Gastrocnemius medialis (tissue), 4 donors: ENCODE data around the gene KAZN. TPM values are rescaled to one million over a fixed set of nuclear protein-coding genes. Genes with fewer than 3 reads are reported as not detected.

Source experiments
- ATAC-seq, 2 donors: fragments of 150-250 bp; one replicate each; pipeline ENCODE4 v1.9.1; 2016
- DNase-seq, 2 donors: peaks; one replicate each; pipeline ENCODE4 v3.0.0-alpha.2; 2019
- H3K27ac ChIP-seq, 4 donors: fragments of 200-600 bp; sonication (generic); 1 replicate in 1 of 4; 2 replicates in 3 of 4; pipeline ENCODE4 v1.5.1; 2016 to 2018; ENCODE audit warnings: mild to moderate bottlenecking in 2 of 4, moderate library complexity in 1 of 4
- H3K27me3 ChIP-seq, 3 donors: fragments of 200-600 bp; sonication (generic) in 2 of 3; 1 replicate in 1 of 3; 2 replicates in 2 of 3; pipeline versions ENCODE4 v1.5.1 to v1.6.0; 2016 to 2019; ENCODE audit warnings: mild to moderate bottlenecking in 1 of 3, moderate library complexity in 1 of 3
- H3K36me3 ChIP-seq, 2 donors: fragments of 200-600 bp; sonication (generic) in 1 of 2; one replicate each; pipeline ENCODE4 v1.5.1; 2017 to 2018
- H3K4me1 ChIP-seq, 2 donors: fragments of 200-600 bp; sonication (generic) in 1 of 2; one replicate each; pipeline ENCODE4 v1.5.1; 2016 to 2017; ENCODE audit warnings: mild to moderate bottlenecking in 2 of 2
- H3K4me3 ChIP-seq, 4 donors: fragments of 200-600 bp; sonication (generic) in 3 of 4; 1 replicate in 1 of 4; 2 replicates in 3 of 4; pipeline ENCODE4 v1.5.1; 2016 to 2019; ENCODE audit warnings: mild to moderate bottlenecking in 2 of 4
- H3K9me3 ChIP-seq, 3 donors: fragments of 200-600 bp; sonication (generic) in 2 of 3; 1 replicate in 1 of 3; 2 replicates in 2 of 3; pipeline ENCODE4 v1.5.1; 2016 to 2019
- POLR2A ChIP-seq, 2 donors: fragments of 450-650 bp; IDR thresholded peaks; one replicate each; pipeline ENCODE4 v1.6.1; 2017; ENCODE audit warnings: antibody characterized with exemption in 2 of 2, mild to moderate bottlenecking in 2 of 2, moderate library complexity in 2 of 2
- in situ Hi-C, 4 donors: fragments of 200-750 bp; cut with MboI; loops; one replicate each; pipeline versions ENCODE4 v1.15.0 to v1.8.0; 2017; ENCODE audit warnings: low sequenced_read_pairs in 4 of 4
- intact Hi-C: fragments of 100-400 bp; cut with DNase I; formaldehyde crosslinking; loops from one replicate; pipeline ENCODE4 v1.15.1; 2023; ENCODE audit warnings: low total_unique reads
- total RNA-seq, 4 donors: library from RNA; depleted of rRNA; stranded (reverse); fragments of >200 nt; gene quantifications; one replicate each; pipeline versions ENCODE4 v1.1.0 to v1.2.3, GENCODE V29; 2016
- TF ChIP-seq, protein P1 (sequence below), 5 experiments: fragments of 450-650 bp in 3 of 5; fragments of 200-600 bp in 2 of 5; sonication (generic) in 2 of 5; IDR thresholded peaks in 4 of 5; conservative IDR thresholded peaks in 1 of 5; 1 replicate in 4 of 5; 2 replicates in 1 of 5; pipeline ENCODE4 v1.5.1; 2016 to 2019; ENCODE audit warnings: antibody characterized with exemption in 5 of 5, mild to moderate bottlenecking in 3 of 5, moderate library complexity in 3 of 5

KAZN gene
- total RNA-seq, 4 donors from 2014 or later = 0.05 to 2.2 (median 1.00) TPM

DNA sequence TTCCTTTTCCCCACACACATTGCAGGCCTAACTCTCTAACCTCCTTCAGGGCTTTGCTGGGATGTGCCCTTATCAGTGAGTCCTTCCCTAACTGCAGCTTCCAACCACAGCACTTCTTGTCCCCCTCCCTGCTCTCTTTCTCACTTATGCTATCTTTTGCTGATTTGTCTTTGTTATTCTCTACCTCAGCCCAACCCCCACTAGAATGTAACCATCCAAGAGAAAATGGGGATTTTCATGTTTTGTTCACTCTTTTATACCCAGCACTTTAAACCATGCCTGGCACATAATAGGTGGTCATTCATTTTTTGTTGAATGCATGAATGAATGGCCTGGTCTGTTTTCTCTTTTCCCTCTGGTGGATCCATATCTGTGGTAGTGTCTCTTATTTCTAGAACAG is 243.5 kb downstream of the KAZN start:
- H3K36me3 ChIP-seq = no peaks in the 10 kb centered on the region
- no peaks in the 10 kb centered on the region for H3K4me1 ChIP-seq
- in situ Hi-C loops = no loop called here
- no peak overlapping the region for H3K4me3 ChIP-seq
- ATAC-seq (no peak), DNase-seq (no peak)
- intact Hi-C loops = no loop called here
- no peak overlapping the region for H3K27ac ChIP-seq
- peaks cover 0 to 6% (median 0%) of the 10 kb centered on the region in 3 donors for H3K27me3 ChIP-seq
- no peaks in the 10 kb centered on the region for H3K9me3 ChIP-seq
- TF ChIP-seq, protein P1, sequence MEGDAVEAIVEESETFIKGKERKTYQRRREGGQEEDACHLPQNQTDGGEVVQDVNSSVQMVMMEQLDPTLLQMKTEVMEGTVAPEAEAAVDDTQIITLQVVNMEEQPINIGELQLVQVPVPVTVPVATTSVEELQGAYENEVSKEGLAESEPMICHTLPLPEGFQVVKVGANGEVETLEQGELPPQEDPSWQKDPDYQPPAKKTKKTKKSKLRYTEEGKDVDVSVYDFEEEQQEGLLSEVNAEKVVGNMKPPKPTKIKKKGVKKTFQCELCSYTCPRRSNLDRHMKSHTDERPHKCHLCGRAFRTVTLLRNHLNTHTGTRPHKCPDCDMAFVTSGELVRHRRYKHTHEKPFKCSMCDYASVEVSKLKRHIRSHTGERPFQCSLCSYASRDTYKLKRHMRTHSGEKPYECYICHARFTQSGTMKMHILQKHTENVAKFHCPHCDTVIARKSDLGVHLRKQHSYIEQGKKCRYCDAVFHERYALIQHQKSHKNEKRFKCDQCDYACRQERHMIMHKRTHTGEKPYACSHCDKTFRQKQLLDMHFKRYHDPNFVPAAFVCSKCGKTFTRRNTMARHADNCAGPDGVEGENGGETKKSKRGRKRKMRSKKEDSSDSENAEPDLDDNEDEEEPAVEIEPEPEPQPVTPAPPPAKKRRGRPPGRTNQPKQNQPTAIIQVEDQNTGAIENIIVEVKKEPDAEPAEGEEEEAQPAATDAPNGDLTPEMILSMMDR (IDR thresholded peaks at IDR 0.05 in 4 of 5, conservative IDR thresholded peaks at IDR 0.05 in 1 of 5) = no peak
- TF ChIP-seq POLR2A (IDR thresholded peaks at IDR 0.05) = no peak

DNA sequence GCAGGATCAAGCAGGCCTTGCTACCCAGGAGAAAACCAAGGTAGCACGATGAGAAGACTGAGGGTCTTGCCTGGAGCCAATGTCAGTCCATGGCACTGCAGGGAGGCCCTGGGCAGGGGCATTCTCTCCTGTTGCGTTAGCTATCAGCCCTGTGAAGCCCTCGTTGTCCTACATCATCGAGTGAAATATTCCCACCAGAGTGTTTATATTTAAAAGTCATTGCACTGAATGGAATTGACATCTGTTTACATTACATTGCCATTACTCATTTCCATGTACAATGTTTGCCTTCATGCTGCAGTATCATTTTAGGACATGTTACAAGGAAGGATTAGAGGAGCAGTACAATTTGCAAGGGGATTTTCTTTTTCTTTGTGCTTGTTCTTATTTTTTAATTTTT is 243.9 kb downstream of the KAZN start:
- Histone ChIP-seq H3K9me3 (no peaks in the 10 kb centered on the region), H3K4me1 (no peaks in the 10 kb centered on the region), H3K27me3 (peaks cover 0 to 6% (median 0%) of the 10 kb centered on the region in 3 donors), H3K27ac (no peak overlapping the region), H3K4me3 (no peak overlapping the region), H3K36me3 (no peaks in the 10 kb centered on the region)
- no peak for ATAC-seq
- no peak for DNase-seq
- no peak for TF ChIP-seq POLR2A (IDR thresholded peaks at IDR 0.05)
- TF ChIP-seq, protein P1 (IDR thresholded peaks at IDR 0.05 in 4 of 5, conservative IDR thresholded peaks at IDR 0.05 in 1 of 5) = no peak
- intact Hi-C loops (no loop called here), in situ Hi-C loops (no loop called here)

DNA sequence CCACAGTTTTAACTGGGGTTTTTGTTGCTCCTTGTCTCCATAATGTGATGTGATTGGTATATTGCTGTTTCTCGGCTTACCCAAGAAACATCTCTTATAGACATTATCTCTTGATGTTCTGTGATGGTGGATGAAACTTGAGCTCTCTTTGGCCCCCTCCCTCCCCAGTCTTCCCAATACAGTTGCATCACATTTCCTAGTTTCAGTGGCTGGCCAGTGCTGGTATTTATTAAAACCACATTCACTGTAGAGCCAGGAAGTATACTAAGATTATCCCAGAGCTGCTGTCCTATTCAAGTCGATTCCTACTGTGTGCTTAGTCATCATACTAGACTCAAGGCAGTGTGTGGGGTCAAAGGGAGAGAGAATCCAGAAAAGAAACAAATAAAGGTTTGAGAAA is 244.4 kb downstream of the KAZN start:
- in situ Hi-C loops (no loop called here), intact Hi-C loops (no loop called here)
- TF ChIP-seq, protein P1 (IDR thresholded peaks at IDR 0.05 in 4 of 5, conservative IDR thresholded peaks at IDR 0.05 in 1 of 5) = no peak
- no peak for TF ChIP-seq POLR2A (IDR thresholded peaks at IDR 0.05)
- Histone ChIP-seq H3K4me1 (no peaks in the 10 kb centered on the region), H3K9me3 (no peaks in the 10 kb centered on the region), H3K27me3 (peaks cover 0 to 6% (median 0%) of the 10 kb centered on the region in 3 donors), H3K4me3 (no peak overlapping the region), H3K36me3 (no peaks in the 10 kb centered on the region), H3K27ac (no peak overlapping the region)
- ATAC-seq (no peak), DNase-seq (no peak)

DNA sequence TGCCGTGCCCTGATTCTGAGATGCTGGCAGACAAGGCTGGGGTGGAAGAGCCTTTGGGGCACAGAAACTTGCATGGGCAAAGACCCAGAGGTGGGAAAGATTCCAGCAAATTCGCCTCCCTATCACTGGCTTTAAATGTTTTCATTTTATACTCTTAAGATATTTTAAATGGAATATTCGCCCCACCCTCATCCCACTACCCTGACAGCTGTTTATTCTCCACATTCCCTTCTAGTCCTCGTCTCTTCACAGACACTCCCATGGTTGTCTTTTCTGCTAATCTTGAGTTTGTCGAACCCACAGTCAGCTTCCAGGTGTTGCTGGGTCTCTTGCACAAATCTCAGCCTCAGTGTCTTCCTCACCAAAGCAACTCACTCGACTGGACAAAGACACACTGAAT is 245.0 kb downstream of the KAZN start:
- intact Hi-C loops = no loop called here
- no peak for DNase-seq
- TF ChIP-seq, protein P1 (IDR thresholded peaks at IDR 0.05 in 4 of 5, conservative IDR thresholded peaks at IDR 0.05 in 1 of 5) = no peak
- no peak for TF ChIP-seq POLR2A (IDR thresholded peaks at IDR 0.05)

DNA sequence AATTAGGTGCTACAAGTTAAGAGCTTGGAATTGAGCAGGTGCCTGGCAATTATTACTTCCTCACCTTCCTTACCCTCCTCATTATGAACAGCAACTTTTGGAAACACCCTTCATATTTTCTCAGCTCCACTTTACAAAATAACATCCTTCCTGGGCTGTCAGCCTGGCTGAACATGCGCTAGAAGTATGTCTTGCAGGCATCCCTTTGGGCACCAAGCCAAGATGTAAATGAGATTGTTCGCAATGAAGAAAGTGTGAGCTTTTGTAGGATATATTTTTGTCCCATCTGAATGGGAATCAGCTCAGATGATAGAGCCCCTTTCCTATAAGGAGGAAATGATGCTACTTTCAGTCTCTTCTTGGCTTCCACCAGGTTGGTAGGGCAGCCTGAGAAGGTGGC is 245.9 kb downstream of the KAZN start:
- Histone ChIP-seq H3K36me3 (no peaks in the 10 kb centered on the region), H3K4me3 (no peak overlapping the region), H3K4me1 (no peaks in the 10 kb centered on the region), H3K9me3 (no peaks in the 10 kb centered on the region), H3K27me3 (peaks cover 0 to 6% (median 0%) of the 10 kb centered on the region in 3 donors), H3K27ac (no peak overlapping the region)
- ATAC-seq = no peak
- TF ChIP-seq POLR2A (IDR thresholded peaks at IDR 0.05) = no peak
- TF ChIP-seq, protein P1 (IDR thresholded peaks at IDR 0.05 in 4 of 5, conservative IDR thresholded peaks at IDR 0.05 in 1 of 5) = no peak
- in situ Hi-C loops = no loop called here
- intact Hi-C loops = no loop called here
- DNase-seq = no peak

More for the DNA sequence above, 245.0 kb downstream of the KAZN start:
- Histone ChIP-seq H3K27me3 (peaks cover 0 to 6% (median 0%) of the 10 kb centered on the region in 3 donors), H3K4me3 (no peak overlapping the region), H3K27ac (no peak overlapping the region), H3K36me3 (no peaks in the 10 kb centered on the region), H3K4me1 (no peaks in the 10 kb centered on the region), H3K9me3 (no peaks in the 10 kb centered on the region)
- in situ Hi-C loops = no loop called here
- ATAC-seq = no peak
